Measurements from ENCODE around the gene DYSF.

Gene DYSF

DNA sequence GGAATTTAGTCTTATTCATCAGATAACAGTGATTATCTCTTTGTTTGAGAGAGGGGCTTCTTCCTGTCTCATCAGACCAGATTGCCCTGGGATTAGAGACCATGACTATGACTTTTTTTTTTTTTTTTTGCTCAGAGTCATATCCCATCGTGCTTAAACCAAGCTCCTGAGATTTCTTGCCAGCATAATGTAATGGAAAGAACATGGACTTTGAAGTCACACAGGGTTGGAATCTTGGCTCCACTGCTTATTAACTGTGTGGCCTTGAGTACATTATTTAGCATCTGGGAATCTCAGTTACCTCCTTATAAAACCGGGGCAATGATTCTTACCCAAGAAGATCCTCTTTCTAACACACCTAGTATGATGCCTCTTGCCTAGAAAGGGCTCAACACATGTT is 268.3 kb downstream of the DYSF start:
- no peaks in the 10 kb centered on the region for H3K9me3 Mint-ChIP-seq (ENCODE audit: low read depth)
- H3K36me3 Mint-ChIP-seq = no peaks in the 10 kb centered on the region
- H3K4me3 Mint-ChIP-seq = no peak overlapping the region
- no peaks in the 10 kb centered on the region for H3K4me1 Mint-ChIP-seq (ENCODE audit: low read depth)
- no peak overlapping the region for H3K27ac Mint-ChIP-seq
- peaks cover 5% of the 10 kb centered on the region for H3K27me3 Mint-ChIP-seq

DNA sequence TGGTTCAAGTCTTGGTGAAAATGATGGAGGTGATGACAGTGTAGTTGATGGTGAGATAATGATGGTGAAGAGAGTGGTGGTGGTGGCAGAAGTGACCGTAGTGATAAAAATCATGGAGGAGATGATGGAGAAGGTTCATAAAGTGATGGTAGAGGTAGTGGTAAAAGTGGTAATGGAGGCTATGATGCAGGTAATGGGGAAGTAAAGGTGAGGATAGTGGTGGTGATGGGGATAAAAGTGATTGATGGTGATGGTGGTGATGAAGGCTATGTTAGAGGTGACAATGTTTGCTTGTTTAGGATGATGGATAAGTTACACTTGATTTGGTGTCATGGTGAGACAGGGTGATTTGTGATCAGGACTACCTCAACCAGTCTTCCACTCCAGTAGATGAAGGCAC is 268.9 kb downstream of the DYSF start:
- H3K4me1 Mint-ChIP-seq (ENCODE audit: low read depth) = no peaks in the 10 kb centered on the region
- H3K27ac Mint-ChIP-seq = no peak overlapping the region
- H3K4me3 Mint-ChIP-seq = no peak overlapping the region
- no peaks in the 10 kb centered on the region for H3K9me3 Mint-ChIP-seq (ENCODE audit: low read depth)
- H3K36me3 Mint-ChIP-seq = no peaks in the 10 kb centered on the region
- H3K27me3 Mint-ChIP-seq = peaks cover 5% of the 10 kb centered on the region

DNA sequence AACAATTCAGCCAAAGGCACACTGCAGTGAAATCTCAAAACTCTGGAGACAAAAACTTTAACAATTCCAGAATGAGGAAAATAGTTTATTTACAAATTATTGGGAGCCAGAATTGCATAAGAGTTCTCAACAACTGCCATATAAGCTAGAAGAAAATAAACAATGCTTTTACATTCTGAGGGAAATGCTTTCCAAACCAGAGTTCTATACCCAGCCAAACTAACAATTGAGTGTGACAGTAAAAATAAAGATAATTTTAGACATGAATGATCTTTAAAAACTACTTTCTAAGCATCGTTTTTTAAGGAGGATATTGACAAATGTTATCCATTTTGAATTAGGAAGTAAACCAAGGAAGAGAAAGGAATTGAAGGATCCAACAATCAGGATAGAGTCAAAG is 271.4 kb downstream of the DYSF start:
- no peaks in the 10 kb centered on the region for H3K4me1 Mint-ChIP-seq (ENCODE audit: low read depth)
- H3K9me3 Mint-ChIP-seq (ENCODE audit: low read depth) = no peaks in the 10 kb centered on the region
- H3K27ac Mint-ChIP-seq = no peak overlapping the region
- H3K27me3 Mint-ChIP-seq = peaks cover 5% of the 10 kb centered on the region
- H3K4me3 Mint-ChIP-seq = no peak overlapping the region
- H3K36me3 Mint-ChIP-seq = no peaks in the 10 kb centered on the region

DNA sequence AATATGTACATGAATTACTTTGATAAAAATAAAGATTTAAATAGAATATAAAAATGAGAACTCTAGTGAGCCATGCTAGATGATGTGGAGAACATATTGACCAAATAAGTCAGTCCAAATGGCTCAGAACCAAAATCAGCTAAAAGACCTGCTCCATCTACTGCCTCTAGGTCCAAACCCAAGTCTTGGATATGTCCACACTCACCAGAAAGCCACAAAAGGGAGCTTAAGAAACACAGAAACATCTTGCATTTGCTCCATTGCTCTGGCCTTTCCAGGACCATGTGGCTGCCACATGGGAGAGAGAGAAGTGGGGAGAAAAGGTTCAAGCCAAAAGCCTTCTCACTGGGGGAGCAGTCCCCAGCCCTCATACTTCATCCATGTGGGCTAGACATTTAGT is 272.5 kb downstream of the DYSF start:
- Mint-ChIP-seq H3K9me3 (ENCODE audit: low read depth) (no peaks in the 10 kb centered on the region), H3K36me3 (no peaks in the 10 kb centered on the region), H3K27me3 (peaks cover 5% of the 10 kb centered on the region), H3K4me1 (ENCODE audit: low read depth) (no peaks in the 10 kb centered on the region), H3K27ac (no peak overlapping the region), H3K4me3 (no peak overlapping the region)

DNA sequence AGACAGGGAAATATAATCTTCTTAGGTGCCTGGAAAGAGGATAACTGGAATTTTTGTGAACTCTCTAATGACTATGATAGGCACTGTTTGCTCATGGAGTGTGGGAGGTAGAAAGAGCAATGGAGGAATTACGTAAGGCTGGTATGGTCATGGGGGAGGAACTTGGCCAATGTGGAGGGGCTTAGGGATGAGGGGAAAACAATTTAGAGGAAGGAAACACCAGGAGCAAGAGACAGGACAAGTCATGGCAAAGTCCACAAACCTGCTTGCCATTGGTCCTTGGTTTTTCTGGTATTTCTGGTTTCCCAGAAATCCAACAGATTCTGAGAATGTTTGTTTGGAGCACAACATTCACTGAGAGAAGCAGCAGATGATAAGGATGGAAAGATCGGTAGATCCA is 274.2 kb downstream of the DYSF start:
- H3K4me1 Mint-ChIP-seq (ENCODE audit: low read depth) = no peaks in the 10 kb centered on the region
- no peaks in the 10 kb centered on the region for H3K36me3 Mint-ChIP-seq
- H3K9me3 Mint-ChIP-seq (ENCODE audit: low read depth) = no peaks in the 10 kb centered on the region
- H3K4me3 Mint-ChIP-seq = no peak overlapping the region
- peaks cover 1% of the 10 kb centered on the region for H3K27me3 Mint-ChIP-seq
- H3K27ac Mint-ChIP-seq = no peak overlapping the region

DNA sequence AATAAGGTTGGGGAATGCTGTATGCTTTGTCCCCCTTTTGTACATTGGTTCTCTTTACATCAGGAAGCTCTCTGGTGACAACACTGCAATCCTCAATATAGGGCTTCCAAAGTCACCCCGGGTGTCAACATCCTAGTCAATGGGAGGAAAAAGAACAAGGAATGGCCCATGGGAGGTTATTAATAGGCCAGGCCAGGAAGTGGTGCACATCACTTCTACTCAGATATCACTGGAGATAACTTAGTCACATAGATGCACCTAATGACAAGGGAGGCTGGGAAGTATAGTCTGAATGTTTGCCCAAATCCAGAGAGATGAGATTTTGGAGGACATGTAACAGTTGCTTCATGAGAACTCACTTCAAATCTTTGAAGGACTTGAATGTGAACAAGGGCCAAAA is 274.7 kb downstream of the DYSF start:
- no peaks in the 10 kb centered on the region for H3K9me3 Mint-ChIP-seq (ENCODE audit: low read depth)
- H3K4me3 Mint-ChIP-seq = no peak overlapping the region
- H3K4me1 Mint-ChIP-seq (ENCODE audit: low read depth) = no peaks in the 10 kb centered on the region
- H3K36me3 Mint-ChIP-seq = no peaks in the 10 kb centered on the region
- no peak overlapping the region for H3K27ac Mint-ChIP-seq
- peaks cover 3% of the 10 kb centered on the region for H3K27me3 Mint-ChIP-seq

DNA sequence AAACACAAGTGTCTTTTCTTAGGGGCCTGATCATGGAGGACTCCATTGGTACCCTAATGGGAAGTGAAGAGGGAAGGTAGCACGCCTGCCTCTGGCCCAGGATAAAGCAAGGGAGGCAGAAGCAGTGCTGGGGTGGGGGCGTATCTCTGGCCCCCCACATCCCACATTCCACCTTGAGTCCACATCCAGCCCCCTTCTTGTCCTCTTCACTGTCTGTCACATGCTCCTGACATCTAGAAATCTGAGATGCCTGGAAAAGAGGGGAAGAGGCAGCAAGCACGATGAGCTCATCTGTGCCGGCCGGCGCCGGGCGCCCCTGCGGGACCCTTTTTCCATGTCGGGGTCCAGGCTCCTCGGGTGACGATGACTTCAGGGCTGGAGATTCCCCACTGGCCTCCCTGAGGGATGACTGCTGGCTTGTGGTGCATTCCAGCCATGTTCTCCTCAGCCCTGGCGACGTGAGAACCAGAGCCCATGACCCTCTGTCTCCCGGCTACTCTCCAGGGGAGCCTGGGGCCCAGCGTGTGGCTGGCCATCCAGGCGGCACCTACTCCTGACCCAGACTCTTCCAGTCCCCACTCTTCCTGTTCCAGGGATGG is 277.5 kb downstream of the DYSF start:
- H3K27ac Mint-ChIP-seq = no peak overlapping the region

DNA sequence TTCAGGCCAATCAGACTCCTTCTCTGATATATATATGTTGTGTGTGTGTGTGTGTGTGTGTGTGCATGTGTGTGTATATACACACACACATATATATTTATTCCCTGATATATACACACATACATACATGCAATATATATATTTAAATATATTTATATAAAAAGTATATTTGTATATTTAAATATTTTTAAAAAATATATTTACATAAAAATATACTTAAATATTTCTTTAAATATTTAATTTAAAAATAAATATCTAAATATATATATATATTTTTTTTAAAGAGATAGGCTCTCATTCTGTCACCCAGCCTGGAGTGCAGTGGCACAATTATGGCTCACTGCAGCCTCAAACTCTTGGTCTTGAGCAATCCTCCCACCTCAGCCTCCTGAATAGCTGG is 281.3 kb downstream of the DYSF start:
- Mint-ChIP-seq H3K4me3 (no peak overlapping the region), H3K27ac (no peak overlapping the region), H3K4me1 (ENCODE audit: low read depth) (no peaks in the 10 kb centered on the region), H3K36me3 (no peaks in the 10 kb centered on the region), H3K9me3 (ENCODE audit: low read depth) (no peaks in the 10 kb centered on the region), H3K27me3 (peaks cover 3% of the 10 kb centered on the region)

More for the DNA sequence above, 277.5 kb downstream of the DYSF start:
- no peaks in the 10 kb centered on the region for H3K36me3 Mint-ChIP-seq
- H3K4me3 Mint-ChIP-seq = no peak overlapping the region
- peaks cover 3% of the 10 kb centered on the region for H3K27me3 Mint-ChIP-seq
- H3K4me1 Mint-ChIP-seq (ENCODE audit: low read depth) = no peaks in the 10 kb centered on the region
- H3K9me3 Mint-ChIP-seq (ENCODE audit: low read depth) = no peaks in the 10 kb centered on the region

DNA sequence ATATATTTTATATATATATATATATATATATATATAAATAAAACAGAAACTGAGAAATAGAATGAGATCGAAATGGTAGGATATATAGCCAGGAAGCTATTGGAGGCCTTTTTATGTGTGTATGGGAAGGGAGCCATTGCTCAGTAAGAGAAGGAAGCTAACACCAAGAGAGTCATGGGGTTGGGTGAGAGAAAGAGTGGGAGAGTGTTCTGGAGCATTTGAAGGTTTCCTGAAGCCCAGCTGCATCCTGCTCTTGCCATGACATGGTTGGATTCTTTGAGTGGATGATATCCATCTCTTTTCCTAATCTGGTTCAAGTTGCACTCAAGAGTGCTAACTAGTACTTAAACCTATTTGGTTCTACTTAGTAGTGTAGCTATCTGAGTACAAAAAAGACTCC is 282.3 kb downstream of the DYSF start:
- Mint-ChIP-seq H3K27me3 (peaks cover 3% of the 10 kb centered on the region), H3K27ac (no peak overlapping the region), H3K4me1 (ENCODE audit: low read depth) (no peaks in the 10 kb centered on the region), H3K36me3 (no peaks in the 10 kb centered on the region), H3K9me3 (ENCODE audit: low read depth) (no peaks in the 10 kb centered on the region), H3K4me3 (no peak overlapping the region)

Measured in activated naive CD8-positive, alpha-beta T cell (primary cell).